H9 (cell line): ENCODE data around the gene FAM174B. TPM values are rescaled to one million over a fixed set of nuclear protein-coding genes. Genes with fewer than 3 reads are reported as not detected.
A peak's percentile ranks its signal among the peaks of the same experiment; 100 is the strongest.

Source experiments
- DNase-seq: peaks from one replicate; pipeline ENCODE4 v3.0.0-alpha.2; 2017
- H2AFZ ChIP-seq: one replicate; pipeline ENCODE4 v1.6.1; 2013; ENCODE audit warnings: mild to moderate bottlenecking, low read length, control low read depth, moderate library complexity
- H2AK5ac ChIP-seq: 2 replicates; pipeline ENCODE4 v1.6.1; 2013; ENCODE audit warnings: low read length, control low read depth, mixed read lengths; ENCODE audit not compliant: insufficient read length
- H2BK120ac ChIP-seq: one replicate; pipeline ENCODE4 v1.6.1; 2013; ENCODE audit warnings: low read depth, mild to moderate bottlenecking, low read length, control low read depth, inconsistent platforms; ENCODE audit not compliant: poor library complexity, severe bottlenecking
- H2BK12ac ChIP-seq: 2 replicates; pipeline ENCODE4 v1.6.1; 2013; ENCODE audit warnings: low read length, control low read depth, mixed read lengths, low read depth; ENCODE audit not compliant: insufficient read length
- H2BK15ac ChIP-seq: 2 replicates; pipeline ENCODE4 v1.6.1; 2013; ENCODE audit warnings: low read depth, low read length, control low read depth
- H2BK20ac ChIP-seq: one replicate; pipeline ENCODE4 v1.6.1; 2013; ENCODE audit warnings: low read depth, mild to moderate bottlenecking, low read length, control low read depth, inconsistent platforms; ENCODE audit not compliant: poor library complexity, severe bottlenecking
- H2BK5ac ChIP-seq: 2 replicates; pipeline ENCODE4 v1.6.1; 2013; ENCODE audit warnings: low read length, control low read depth, mixed read lengths; ENCODE audit not compliant: insufficient read length
- H3K14ac ChIP-seq: 2 replicates; pipeline ENCODE4 v1.6.1; 2013; ENCODE audit warnings: low read length, control low read depth; ENCODE audit not compliant: insufficient read depth
- H3K18ac ChIP-seq: 2 replicates; pipeline ENCODE4 v1.6.1; 2013; ENCODE audit warnings: low read depth, mild to moderate bottlenecking, mixed read lengths, low read length, control low read depth; ENCODE audit not compliant: insufficient read length
- H3K23ac ChIP-seq: 2 replicates; pipeline ENCODE4 v1.6.1; 2013; ENCODE audit warnings: low read length, control low read depth, mixed read lengths, low read depth; ENCODE audit not compliant: insufficient read length
- H3K23me2 ChIP-seq: 2 replicates; pipeline ENCODE4 v1.6.1; 2013; ENCODE audit warnings: low read depth, mild to moderate bottlenecking, mixed read lengths, low read length, control low read depth; ENCODE audit not compliant: insufficient read length, poor library complexity, severe bottlenecking
- H3K27ac ChIP-seq: 2 replicates; pipeline ENCODE4 v1.5.1; 2013; ENCODE audit warnings: low read length, control low read depth, mixed read lengths, low read depth; ENCODE audit not compliant: insufficient read length
- H3K27me3 ChIP-seq: 2 replicates; pipeline ENCODE4 v1.6.1; 2013; ENCODE audit warnings: low read length, control low read depth, inconsistent platforms; ENCODE audit not compliant: insufficient read depth
- H3K4ac ChIP-seq: 2 replicates; pipeline ENCODE4 v1.6.1; 2013; ENCODE audit warnings: low read depth, mild to moderate bottlenecking, control low read depth, inconsistent platforms, low read length, moderate library complexity
- H3K4me1 ChIP-seq: 2 replicates; pipeline ENCODE4 v1.6.1; 2013; ENCODE audit warnings: low read length, control low read depth, inconsistent platforms; ENCODE audit not compliant: insufficient read depth
- H3K4me2 ChIP-seq: 2 replicates; pipeline ENCODE4 v1.6.1; 2013; ENCODE audit warnings: low read length, control low read depth, mixed read lengths; ENCODE audit not compliant: insufficient read length, insufficient read depth
- H3K56ac ChIP-seq: 2 replicates; pipeline ENCODE4 v1.6.1; 2013; ENCODE audit warnings: low read depth, mild to moderate bottlenecking, mixed read lengths, low read length, control low read depth; ENCODE audit not compliant: insufficient read length
- H3K79me1 ChIP-seq: 2 replicates; pipeline ENCODE4 v1.6.1; 2013; ENCODE audit warnings: low read depth, mild to moderate bottlenecking, moderate library complexity, low read length, control low read depth, inconsistent platforms; ENCODE audit not compliant: insufficient read depth, poor library complexity, severe bottlenecking
- H3K79me2 ChIP-seq: 2 replicates; pipeline ENCODE4 v1.6.1; 2013; ENCODE audit warnings: low read length, control low read depth, inconsistent platforms; ENCODE audit not compliant: insufficient read depth
- H3K9ac ChIP-seq: 2 replicates; pipeline ENCODE4 v1.6.1; 2013; ENCODE audit warnings: low read length, control low read depth, mixed read lengths; ENCODE audit not compliant: insufficient read length; ENCODE audit errors: extremely low read depth
- H3K9me3 ChIP-seq: one replicate; pipeline ENCODE4 v1.6.1; 2013; ENCODE audit warnings: low read depth, low read length, inconsistent platforms; ENCODE audit not compliant: control insufficient read depth
- H3T11ph ChIP-seq: one replicate; pipeline ENCODE4 v1.6.1; 2013; ENCODE audit warnings: mild to moderate bottlenecking, low read length, control low read depth, inconsistent platforms
- H4K20me1 ChIP-seq: one replicate; pipeline ENCODE4 v1.6.1; 2013; ENCODE audit not compliant: control insufficient read depth, insufficient read length, insufficient read depth
- H4K5ac ChIP-seq: 2 replicates; pipeline ENCODE4 v1.6.1; 2013; ENCODE audit warnings: low read depth, mild to moderate bottlenecking, mixed read lengths, low read length, control low read depth; ENCODE audit not compliant: insufficient read length
- H4K8ac ChIP-seq: replicated peaks from 2 replicates; pipeline ENCODE4 v1.6.1; 2013; ENCODE audit warnings: low read length, control low read depth, mixed read lengths, low read depth; ENCODE audit not compliant: insufficient read length
- H4K91ac ChIP-seq: 2 replicates; pipeline ENCODE4 v1.6.1; 2013; ENCODE audit warnings: low read depth, mild to moderate bottlenecking, moderate library complexity, mixed read lengths, low read length, control low read depth; ENCODE audit not compliant: insufficient read length
- H3K27ac Mint-ChIP-seq, 3 experiments: 2 replicates in 2 of 3; 3 replicates in 1 of 3; pipeline ENCODE4 v1.8.0; 2020 to 2021; ENCODE audit warnings: mixed read lengths in 3 of 3, mild to moderate bottlenecking in 1 of 3, moderate library complexity in 1 of 3
- H3K27me3 Mint-ChIP-seq: 2 replicates; pipeline ENCODE4 v1.8.0; 2021; ENCODE audit warnings: low read depth, mild to moderate bottlenecking, moderate library complexity, mixed read lengths
- H3K36me3 Mint-ChIP-seq, 3 experiments: 2 replicates in 2 of 3; 3 replicates in 1 of 3; pipeline ENCODE4 v1.8.0; 2020 to 2021; ENCODE audit warnings: low read depth in 3 of 3, mixed read lengths in 3 of 3; ENCODE audit not compliant: insufficient read depth in 1 of 3
- H3K4me1 Mint-ChIP-seq, 2 experiments: 2 replicates each; pipeline ENCODE4 v1.8.0; 2020; ENCODE audit warnings: mixed read lengths in 2 of 2
- H3K4me3 Mint-ChIP-seq, 2 experiments: 2 replicates in 1 of 2; 3 replicates in 1 of 2; pipeline ENCODE4 v1.8.0; 2020 to 2021; ENCODE audit warnings: mild to moderate bottlenecking in 2 of 2, mixed read lengths in 2 of 2, moderate library complexity in 1 of 2
- H3K9me3 Mint-ChIP-seq, 2 experiments: 2 replicates in 1 of 2; 3 replicates in 1 of 2; pipeline ENCODE4 v1.8.0; 2020; ENCODE audit warnings: mild to moderate bottlenecking in 2 of 2, mixed read lengths in 2 of 2, moderate library complexity in 1 of 2
- WGBS: extraction: QIAGEN DNeasy Blood & Tissue Kit; methylation state at CpG from one replicate; pipeline ENCODE4 v1.1.7; 2013; ENCODE audit warnings: missing lambda C conversion rate, low lambda C conversion rate, mixed read lengths; ENCODE audit not compliant: insufficient read length; ENCODE audit errors: extremely low coverage; 5-methylcytosine and 5-hydroxymethylcytosine counted together
- total RNA-seq: library from RNA; stranded (reverse); gene quantifications from 2 replicates; pipeline ENCODE4 v1.2.1, GENCODE V29; 2021
- TF ChIP-seq, protein P1 (sequence below): fragments of 200-600 bp; sonication (generic); conservative IDR thresholded peaks from 3 replicates; pipeline ENCODE4 v1.8.0; 2021; ENCODE audit warnings: antibody characterized with exemption, mild to moderate bottlenecking

Gene FAM174B
- total RNA-seq, 1 experiment from 2014 or later = 38.0 TPM

DNA sequence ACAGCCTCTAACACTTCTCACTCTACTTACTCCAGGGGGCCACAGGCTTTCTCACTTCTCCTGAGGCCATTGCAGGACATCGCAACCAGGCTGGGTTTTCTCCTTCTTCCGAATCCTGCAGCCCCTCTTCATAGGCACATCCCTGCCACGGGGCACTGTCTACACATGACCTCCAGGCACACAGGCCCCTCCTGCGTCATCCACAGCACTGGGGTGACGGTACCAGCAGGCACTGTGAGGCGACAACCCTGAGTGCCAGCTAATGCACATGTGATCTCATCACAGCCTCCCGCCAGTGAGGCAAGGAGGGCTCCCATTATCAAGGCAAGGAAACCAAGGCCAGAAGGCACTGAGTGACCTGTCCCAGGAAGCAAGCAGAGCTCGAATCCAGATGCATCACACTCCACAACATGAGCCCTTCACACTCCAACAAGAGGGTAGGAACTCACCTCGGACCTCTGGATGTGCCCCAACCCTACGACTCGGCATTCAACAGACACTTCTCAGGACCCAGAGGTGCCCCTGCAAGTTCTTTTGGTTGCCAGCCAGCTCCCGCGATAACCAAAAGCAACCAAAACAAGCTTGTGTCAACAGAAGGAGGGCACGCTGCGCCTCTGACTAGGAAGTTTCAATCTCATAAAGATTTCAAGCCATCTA lies 16.7 kb downstream of the FAM174B start:
- H3K4me1 ChIP-seq = peaks cover 11% of the 10 kb centered on the region; the same call in 1 of the 2 replicates
- no peaks in the 10 kb centered on the region for H4K20me1 ChIP-seq
- Mint-ChIP-seq H3K9me3 (peaks cover 7 to 20% of the 10 kb centered on the region in 2 experiments), H3K4me3 (no peak overlapping the region), H3K27me3 (no peaks in the 10 kb centered on the region), H3K36me3 (peaks cover 3 to 15% (median 11%) of the 10 kb centered on the region in 3 experiments), H3K4me1 (peaks cover 51 to 55% of the 10 kb centered on the region in 2 experiments), H3K27ac (peak overlapping the region in 2 of 3 experiments; percentile 3 to 69; a peak in 4 of 7 replicates)
- no peaks in the 10 kb centered on the region for H3K23me2 ChIP-seq
- H3K27me3 ChIP-seq = no peaks in the 10 kb centered on the region
- H3K4ac ChIP-seq = no peak overlapping the region
- no peak overlapping the region for H4K8ac ChIP-seq
- peaks cover 7% of the 10 kb centered on the region; the same call in 1 of the 2 replicates for H3K79me2 ChIP-seq
- no peak overlapping the region for H2AK5ac ChIP-seq
- no peak overlapping the region for H2BK15ac ChIP-seq
- DNase-seq = peak; percentile 25
- no peak overlapping the region for H3K23ac ChIP-seq
- TF ChIP-seq, protein P1, sequence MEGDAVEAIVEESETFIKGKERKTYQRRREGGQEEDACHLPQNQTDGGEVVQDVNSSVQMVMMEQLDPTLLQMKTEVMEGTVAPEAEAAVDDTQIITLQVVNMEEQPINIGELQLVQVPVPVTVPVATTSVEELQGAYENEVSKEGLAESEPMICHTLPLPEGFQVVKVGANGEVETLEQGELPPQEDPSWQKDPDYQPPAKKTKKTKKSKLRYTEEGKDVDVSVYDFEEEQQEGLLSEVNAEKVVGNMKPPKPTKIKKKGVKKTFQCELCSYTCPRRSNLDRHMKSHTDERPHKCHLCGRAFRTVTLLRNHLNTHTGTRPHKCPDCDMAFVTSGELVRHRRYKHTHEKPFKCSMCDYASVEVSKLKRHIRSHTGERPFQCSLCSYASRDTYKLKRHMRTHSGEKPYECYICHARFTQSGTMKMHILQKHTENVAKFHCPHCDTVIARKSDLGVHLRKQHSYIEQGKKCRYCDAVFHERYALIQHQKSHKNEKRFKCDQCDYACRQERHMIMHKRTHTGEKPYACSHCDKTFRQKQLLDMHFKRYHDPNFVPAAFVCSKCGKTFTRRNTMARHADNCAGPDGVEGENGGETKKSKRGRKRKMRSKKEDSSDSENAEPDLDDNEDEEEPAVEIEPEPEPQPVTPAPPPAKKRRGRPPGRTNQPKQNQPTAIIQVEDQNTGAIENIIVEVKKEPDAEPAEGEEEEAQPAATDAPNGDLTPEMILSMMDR = no peak
- no peak overlapping the region for H4K5ac ChIP-seq
- H3K4me2 ChIP-seq = no peak overlapping the region
- no peaks in the 10 kb centered on the region for H3K79me1 ChIP-seq
- no peak overlapping the region for H2BK120ac ChIP-seq
- no peak overlapping the region; the same call in 1 of the 2 replicates for H3K14ac ChIP-seq
- no peak overlapping the region for H3K56ac ChIP-seq
- no peak overlapping the region for H2BK20ac ChIP-seq
- no CpG with 5 or more reads among the region's 15 CpGs for WGBS
- no peak overlapping the region for H3T11ph ChIP-seq
- H3K18ac ChIP-seq = peak overlapping the region; percentile 22
- H2BK12ac ChIP-seq = no peak overlapping the region
- no peak overlapping the region for H3K27ac ChIP-seq
- H2BK5ac ChIP-seq = no peak overlapping the region
- H2AFZ ChIP-seq = no peak overlapping the region
- no peak overlapping the region for H4K91ac ChIP-seq
- H3K9me3 ChIP-seq = no peaks in the 10 kb centered on the region
- H3K9ac ChIP-seq = no peak overlapping the region
